Neural cell (in vitro differentiated cells): ENCODE data around the gene ZNF750. TPM values are rescaled to one million over a fixed set of nuclear protein-coding genes. Genes with fewer than 3 reads are reported as not detected.

Source experiments
- H2AFZ ChIP-seq: fragments of 200-600, 300-800 bp; sonication (generic), shearing (Covaris generic); 2 replicates; pipeline ENCODE4 v1.6.0; 2014; ENCODE audit warnings: low read depth, mild to moderate bottlenecking, antibody characterized with exemption, low read length, moderate library complexity
- H3F3A ChIP-seq: fragments of 200-600 bp; shearing (Covaris generic); 2 replicates; pipeline ENCODE4 v1.6.1; 2016; ENCODE audit warnings: mild to moderate bottlenecking, moderate library complexity, mixed read lengths, antibody characterized with exemption, low read length; ENCODE audit not compliant: insufficient read depth, poor library complexity, severe bottlenecking
- H3K27ac ChIP-seq: fragments of 200-600, 300-800 bp; sonication (generic), shearing (Covaris generic); 2 replicates; pipeline ENCODE4 v1.5.1; 2014; ENCODE audit warnings: mild to moderate bottlenecking, low read length, moderate library complexity
- H3K27me3 ChIP-seq: fragments of 300-800, 200-600 bp; sonication (generic), shearing (Covaris generic); 2 replicates; pipeline ENCODE4 v1.6.0; 2014; ENCODE audit warnings: mild to moderate bottlenecking, low read depth, low read length, moderate library complexity; ENCODE audit not compliant: insufficient read depth
- H3K36me3 ChIP-seq: fragments of 300-800, 200-600 bp; sonication (generic), shearing (Covaris generic); 2 replicates; pipeline ENCODE4 v1.5.1; 2014; ENCODE audit warnings: mild to moderate bottlenecking, antibody characterized with exemption, low read length, moderate library complexity; ENCODE audit not compliant: insufficient read depth
- H3K4me2 ChIP-seq: fragments of 300-800, 200-600 bp; sonication (generic), shearing (Covaris generic); 2 replicates; pipeline ENCODE4 v1.6.0; 2014; ENCODE audit warnings: mild to moderate bottlenecking, low read length
- H3K4me3 ChIP-seq: fragments of 300-800, 200-600 bp; sonication (generic), shearing (Covaris generic); 2 replicates; pipeline ENCODE4 v1.5.1; 2014; ENCODE audit warnings: mild to moderate bottlenecking, low read length, moderate library complexity
- H3K79me2 ChIP-seq: fragments of 200-600 bp; shearing (Covaris generic); replicated peaks from 2 replicates; pipeline ENCODE4 v1.6.0; 2014; ENCODE audit warnings: mild to moderate bottlenecking, low read length, moderate library complexity; ENCODE audit not compliant: insufficient read depth
- H3K9ac ChIP-seq: fragments of 300-800, 200-600 bp; sonication (generic), shearing (Covaris generic); 2 replicates; pipeline ENCODE4 v1.6.1; 2016; ENCODE audit warnings: mild to moderate bottlenecking, low read length, mixed read lengths
- H3K9me2 ChIP-seq: fragments of 200-600 bp; shearing (Covaris generic); 2 replicates; pipeline ENCODE4 v1.6.1; 2016; ENCODE audit warnings: mild to moderate bottlenecking, low read length, mixed read lengths; ENCODE audit not compliant: insufficient read depth
- H3K9me3 ChIP-seq: fragments of 200-600, 300-800 bp; sonication (generic), shearing (Covaris generic); 2 replicates; pipeline ENCODE4 v1.6.1; 2016; ENCODE audit warnings: mild to moderate bottlenecking, mixed run types, low read length, moderate library complexity, mixed read lengths
- H4K20me1 ChIP-seq: fragments of 200-600 bp; shearing (Covaris generic); 2 replicates; pipeline ENCODE4 v1.6.1; 2016; ENCODE audit warnings: mild to moderate bottlenecking, mixed run types; ENCODE audit not compliant: insufficient read depth
- EP300 ChIP-seq: fragments of 450-650 bp; conservative IDR thresholded peaks from 2 replicates; pipeline ENCODE4 v1.6.1; 2014; ENCODE audit warnings: antibody characterized with exemption, mild to moderate bottlenecking, moderate library complexity; ENCODE audit not compliant: poor library complexity, severe bottlenecking
- EZH2 ChIP-seq: fragments of 200-600, 300-800 bp; shearing (Covaris generic), sonication (generic); IDR thresholded peaks from 2 replicates; pipeline ENCODE4 v1.6.1; 2014; ENCODE audit warnings: antibody characterized with exemption, low read length, borderline replicate concordance, mild to moderate bottlenecking; ENCODE audit not compliant: insufficient read depth, poor library complexity, severe bottlenecking
- MXI1 ChIP-seq: fragments of 450-650 bp; conservative IDR thresholded peaks from 2 replicates; pipeline ENCODE4 v1.6.1; 2014; ENCODE audit warnings: antibody characterized with exemption, mild to moderate bottlenecking; ENCODE audit not compliant: poor library complexity, severe bottlenecking
- POLR2AphosphoS5 ChIP-seq: IDR thresholded peaks from 2 replicates; pipeline ENCODE4 v1.6.1; 2012
- RAD21 ChIP-seq: fragments of 450-650 bp; conservative IDR thresholded peaks from 2 replicates; pipeline ENCODE4 v1.6.1; 2014; ENCODE audit warnings: antibody characterized with exemption, mild to moderate bottlenecking, moderate library complexity
- SMC3 ChIP-seq: fragments of 450-650 bp; conservative IDR thresholded peaks from 2 replicates; pipeline ENCODE4 v1.6.1; 2014; ENCODE audit warnings: antibody characterized with exemption, mild to moderate bottlenecking, moderate library complexity; ENCODE audit not compliant: poor library complexity
- TAF1 ChIP-seq: IDR thresholded peaks from 2 replicates; pipeline ENCODE4 v1.6.1; 2012; ENCODE audit warnings: low read depth
- polyA plus RNA-seq: library from polyadenylated mRNA; depleted of rRNA; stranded (reverse); fragments of >200 nt; gene quantifications from 2 replicates; pipeline ENCODE4 v1.2.3, GENCODE V29; 2014
- TF ChIP-seq, protein P1 (sequence below): IDR thresholded peaks from 2 replicates; pipeline ENCODE4 v1.6.1; 2012; ENCODE audit warnings: borderline replicate concordance
- TF ChIP-seq, protein P2 (sequence below): fragments of 450-650 bp; IDR thresholded peaks from 2 replicates; pipeline ENCODE4 v1.5.1; 2014; ENCODE audit warnings: antibody characterized with exemption, mild to moderate bottlenecking, moderate library complexity; ENCODE audit not compliant: poor library complexity, severe bottlenecking

The ZNF750 gene
- polyA plus RNA-seq, 1 donor from 2014 or later, result not detected

- no peak for TF ChIP-seq TAF1
- TF ChIP-seq EZH2, result no peak
- no peak for TF ChIP-seq POLR2AphosphoS5
- TF ChIP-seq RAD21, result no peak
- TF ChIP-seq EP300, result no peak
- no peak for TF ChIP-seq MXI1
- TF ChIP-seq, protein P1, sequence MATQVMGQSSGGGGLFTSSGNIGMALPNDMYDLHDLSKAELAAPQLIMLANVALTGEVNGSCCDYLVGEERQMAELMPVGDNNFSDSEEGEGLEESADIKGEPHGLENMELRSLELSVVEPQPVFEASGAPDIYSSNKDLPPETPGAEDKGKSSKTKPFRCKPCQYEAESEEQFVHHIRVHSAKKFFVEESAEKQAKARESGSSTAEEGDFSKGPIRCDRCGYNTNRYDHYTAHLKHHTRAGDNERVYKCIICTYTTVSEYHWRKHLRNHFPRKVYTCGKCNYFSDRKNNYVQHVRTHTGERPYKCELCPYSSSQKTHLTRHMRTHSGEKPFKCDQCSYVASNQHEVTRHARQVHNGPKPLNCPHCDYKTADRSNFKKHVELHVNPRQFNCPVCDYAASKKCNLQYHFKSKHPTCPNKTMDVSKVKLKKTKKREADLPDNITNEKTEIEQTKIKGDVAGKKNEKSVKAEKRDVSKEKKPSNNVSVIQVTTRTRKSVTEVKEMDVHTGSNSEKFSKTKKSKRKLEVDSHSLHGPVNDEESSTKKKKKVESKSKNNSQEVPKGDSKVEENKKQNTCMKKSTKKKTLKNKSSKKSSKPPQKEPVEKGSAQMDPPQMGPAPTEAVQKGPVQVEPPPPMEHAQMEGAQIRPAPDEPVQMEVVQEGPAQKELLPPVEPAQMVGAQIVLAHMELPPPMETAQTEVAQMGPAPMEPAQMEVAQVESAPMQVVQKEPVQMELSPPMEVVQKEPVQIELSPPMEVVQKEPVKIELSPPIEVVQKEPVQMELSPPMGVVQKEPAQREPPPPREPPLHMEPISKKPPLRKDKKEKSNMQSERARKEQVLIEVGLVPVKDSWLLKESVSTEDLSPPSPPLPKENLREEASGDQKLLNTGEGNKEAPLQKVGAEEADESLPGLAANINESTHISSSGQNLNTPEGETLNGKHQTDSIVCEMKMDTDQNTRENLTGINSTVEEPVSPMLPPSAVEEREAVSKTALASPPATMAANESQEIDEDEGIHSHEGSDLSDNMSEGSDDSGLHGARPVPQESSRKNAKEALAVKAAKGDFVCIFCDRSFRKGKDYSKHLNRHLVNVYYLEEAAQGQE, result no peak
- TF ChIP-seq, protein P2, sequence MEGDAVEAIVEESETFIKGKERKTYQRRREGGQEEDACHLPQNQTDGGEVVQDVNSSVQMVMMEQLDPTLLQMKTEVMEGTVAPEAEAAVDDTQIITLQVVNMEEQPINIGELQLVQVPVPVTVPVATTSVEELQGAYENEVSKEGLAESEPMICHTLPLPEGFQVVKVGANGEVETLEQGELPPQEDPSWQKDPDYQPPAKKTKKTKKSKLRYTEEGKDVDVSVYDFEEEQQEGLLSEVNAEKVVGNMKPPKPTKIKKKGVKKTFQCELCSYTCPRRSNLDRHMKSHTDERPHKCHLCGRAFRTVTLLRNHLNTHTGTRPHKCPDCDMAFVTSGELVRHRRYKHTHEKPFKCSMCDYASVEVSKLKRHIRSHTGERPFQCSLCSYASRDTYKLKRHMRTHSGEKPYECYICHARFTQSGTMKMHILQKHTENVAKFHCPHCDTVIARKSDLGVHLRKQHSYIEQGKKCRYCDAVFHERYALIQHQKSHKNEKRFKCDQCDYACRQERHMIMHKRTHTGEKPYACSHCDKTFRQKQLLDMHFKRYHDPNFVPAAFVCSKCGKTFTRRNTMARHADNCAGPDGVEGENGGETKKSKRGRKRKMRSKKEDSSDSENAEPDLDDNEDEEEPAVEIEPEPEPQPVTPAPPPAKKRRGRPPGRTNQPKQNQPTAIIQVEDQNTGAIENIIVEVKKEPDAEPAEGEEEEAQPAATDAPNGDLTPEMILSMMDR, result no peak
- TF ChIP-seq SMC3, result no peak
- no peaks in the 10 kb centered on the region for H4K20me1 ChIP-seq
- H3K9me3 ChIP-seq, result no peaks in the 10 kb centered on the region
- no peaks in the 10 kb centered on the region for H3K27me3 ChIP-seq
- H3K4me2 ChIP-seq, result no peak overlapping the region
- H3K9ac ChIP-seq, result no peak overlapping the region
- no peak overlapping the region for H3K4me3 ChIP-seq
- H3K79me2 ChIP-seq, result no peaks in the 10 kb centered on the region
- peaks cover 11% of the 10 kb centered on the region for H3K36me3 ChIP-seq
- H2AFZ ChIP-seq, result no peak overlapping the region
- H3F3A ChIP-seq, result no peaks in the 10 kb centered on the region
- no peaks in the 10 kb centered on the region for H3K9me2 ChIP-seq
- no peak overlapping the region for H3K27ac ChIP-seq
Observed at GRCh38 chr17:82822281-82822680, 17.5 kb downstream of the ZNF750 start.

DNA sequence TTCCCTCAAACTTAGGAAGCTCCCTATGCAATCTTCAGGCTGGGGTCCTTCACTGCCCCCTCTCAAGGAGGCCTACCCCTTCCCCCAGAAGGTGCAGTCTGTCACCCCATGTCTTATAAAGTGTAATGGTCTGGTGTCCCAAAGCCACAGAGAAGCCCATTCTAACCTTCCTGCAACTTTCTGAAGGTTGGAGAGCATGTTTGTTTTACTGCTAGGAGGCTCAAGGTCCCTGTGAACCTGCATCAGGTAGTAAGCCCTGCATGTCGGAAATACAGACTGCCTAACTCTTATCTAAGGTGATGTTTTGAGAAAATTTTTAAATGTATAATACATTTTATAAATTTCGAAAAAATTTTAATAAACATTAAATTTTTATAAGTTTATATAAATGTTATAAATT lies 18.3 kb downstream of the ZNF750 start:
- H3K9ac ChIP-seq, result no peak overlapping the region

More for the DNA sequence above, 18.3 kb downstream of the ZNF750 start:
- Histone ChIP-seq H2AFZ (no peak overlapping the region), H3K4me2 (no peak overlapping the region), H4K20me1 (no peaks in the 10 kb centered on the region), H3K27ac (no peak overlapping the region), H3K36me3 (peaks cover 11% of the 10 kb centered on the region), H3K27me3 (no peaks in the 10 kb centered on the region), H3K9me3 (no peaks in the 10 kb centered on the region), H3K79me2 (no peaks in the 10 kb centered on the region), H3K4me3 (no peak overlapping the region), H3F3A (no peaks in the 10 kb centered on the region), H3K9me2 (no peaks in the 10 kb centered on the region)
- TF ChIP-seq POLR2AphosphoS5 (no peak), RAD21 (no peak), MXI1 (no peak), EZH2 (no peak), EP300 (no peak), SMC3 (no peak), TAF1 (no peak)
- TF ChIP-seq, protein P2, result no peak
- TF ChIP-seq, protein P1, result no peak
